Forelimb muscle (tissue), 1 donor: ENCODE measurements around the gene PLD6. TPM values are rescaled to one million over a fixed set of nuclear protein-coding genes. Genes with fewer than 3 reads are reported as not detected.

ENCODE experiments used
- DNase-seq: peaks from one replicate; pipeline ENCODE4 v3.0.0-alpha.2; 2013; ENCODE audit warnings: low read depth
- polyA plus RNA-seq: library from polyadenylated mRNA; unstranded; fragments of 120-200 nt; gene quantifications from one replicate; pipeline ENCODE4 v1.2.1, GENCODE V29; 2013; ENCODE audit not compliant: insufficient read length

PLD6 gene
- polyA plus RNA-seq, 1 donor = 3.7 TPM

- no peak for DNase-seq
These were observed 21.7 kb upstream of the PLD6 start for GRCh38 chr17:17227608-17228520.

GRCh38 chr17:17226451-17227265 lies 20.5 kb upstream of the PLD6 start:
- DNase-seq = no peak

- no peak for DNase-seq
These were observed 19.8 kb upstream of the PLD6 start for GRCh38 chr17:17225901-17226300.

- DNase-seq = no peak
These were observed 18.0 kb upstream of the PLD6 start for GRCh38 chr17:17224137-17224536.

GRCh38 chr17:17223736-17224135 lies 17.6 kb upstream of the PLD6 start:
- no peak for DNase-seq

- no peak for DNase-seq
These were observed 15.2 kb upstream of the PLD6 start for GRCh38 chr17:17221329-17221728.

- DNase-seq = no peak
These were observed 14.4 kb upstream of the PLD6 start for GRCh38 chr17:17220529-17220928.

GRCh38 chr17:17217995-17218394 lies 11.9 kb upstream of the PLD6 start:
- DNase-seq = no peak

GRCh38 chr17:17216776-17217175 lies 10.6 kb upstream of the PLD6 start:
- DNase-seq = no peak

GRCh38 chr17:17216236-17216635 lies 10.1 kb upstream of the PLD6 start:
- DNase-seq = no peak

- DNase-seq = no peak
These were observed 9.4 kb upstream of the PLD6 start for GRCh38 chr17:17215575-17215974.

GRCh38 chr17:17214646-17215436 lies 8.7 kb upstream of the PLD6 start:
- no peak for DNase-seq

- no peak for DNase-seq
These were observed 7.6 kb upstream of the PLD6 start for GRCh38 chr17:17213775-17214174.

GRCh38 chr17:17207998-17208397 lies 1.9 kb upstream of the PLD6 start:
- no peak for DNase-seq

- no peak for DNase-seq
These were observed 791 bp upstream of the PLD6 start for GRCh38 chr17:17206913-17207335.

GRCh38 chr17:17205368-17206123 lies 587 bp downstream of the PLD6 start:
- no peak for DNase-seq

- no peak for DNase-seq
These were observed 1.4 kb downstream of the PLD6 start for GRCh38 chr17:17204635-17205231.

- no peak for DNase-seq
These were observed 2.0 kb downstream of the PLD6 start for GRCh38 chr17:17204041-17204591.

- DNase-seq = no peak
These were observed 2.9 kb downstream of the PLD6 start for GRCh38 chr17:17203173-17203730.

- no peak for DNase-seq
These were observed 4.2 kb downstream of the PLD6 start for GRCh38 chr17:17201907-17202306.
